AG04450 (cell line): ENCODE data around the gene GTF2H2C. TPM values are rescaled to one million over a fixed set of nuclear protein-coding genes. Genes with fewer than 3 reads are reported as not detected.

Experiments used
- CTCF ChIA-PET: fragments of 300-600, 350-600 bp; formaldehyde crosslinking; extraction: SDS; loops from one replicate; lab custom pipeline; 2022; ENCODE audit warnings: antibody characterized with exemption, inconsistent platforms; lab: Charles Lee
- POLR2A ChIA-PET: fragments of 350-600 bp; formaldehyde crosslinking; extraction: SDS; loops from one replicate; lab custom pipeline; 2021; ENCODE audit warnings: antibody characterized with exemption, inconsistent platforms; lab: Yijun Ruan, JAX
- DNase-seq: peaks from one replicate; pipeline ENCODE4 v3.0.0-alpha.2; 2011; ENCODE audit warnings: low read depth, low spot score
- H3K27ac ChIP-seq: one replicate; pipeline ENCODE4 v1.5.1; 2012; ENCODE audit warnings: low read depth, low read length, control low read depth
- H3K27me3 ChIP-seq: one replicate; pipeline ENCODE4 v1.6.0; 2012; ENCODE audit warnings: low read length; ENCODE audit not compliant: control insufficient read depth, insufficient read depth
- H3K4me3 ChIP-seq: 2 replicates; pipeline ENCODE4 v1.5.1; 2011; ENCODE audit warnings: mild to moderate bottlenecking, low read depth, low read length, control low read depth
- H3K9me3 ChIP-seq: 2 replicates; pipeline ENCODE4 v1.5.1; 2012; ENCODE audit warnings: low read length; ENCODE audit not compliant: control insufficient read depth, insufficient read depth
- polyA plus RNA-seq: library from polyadenylated mRNA; depleted of rRNA; stranded (reverse); fragments of >200 nt; gene quantifications from 2 replicates; pipeline ENCODE4 v1.2.3, GENCODE V29; 2011
- TF ChIP-seq, protein P1 (sequence below): IDR thresholded peaks from 2 replicates; pipeline ENCODE4 v1.5.1; 2011; ENCODE audit warnings: low read depth, low read length, control low read depth, inconsistent platforms

Gene GTF2H2C
- polyA plus RNA-seq, 1 experiment: 40.9 TPM

DNA sequence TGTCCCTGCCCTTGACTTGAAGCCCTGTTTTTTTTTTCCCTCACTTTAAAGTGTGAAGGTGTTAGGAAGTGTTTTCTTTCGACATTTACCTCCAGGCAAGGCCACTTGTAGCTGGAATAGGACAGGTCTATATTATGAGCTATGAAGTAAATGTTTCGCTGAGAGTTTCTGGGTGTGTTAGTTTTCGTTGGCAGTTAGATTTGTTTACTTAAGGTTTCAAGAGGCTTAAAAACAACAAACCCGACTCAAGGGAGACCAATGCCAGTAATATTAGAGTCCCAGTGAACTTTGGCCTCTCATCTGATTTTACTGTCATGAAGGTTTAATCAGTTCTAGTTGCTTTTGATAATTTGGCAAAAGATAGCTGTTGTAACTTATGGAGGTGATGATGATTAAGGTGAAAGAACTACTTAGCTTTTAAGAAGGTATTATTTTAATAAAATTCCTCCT is 42.2 kb upstream of the GTF2H2C start:
- DNase-seq: no peak
- Histone ChIP-seq H3K9me3 (no peaks in the 10 kb centered on the region), H3K27ac (no peak overlapping the region), H3K4me3 (no peak overlapping the region), H3K27me3 (no peaks in the 10 kb centered on the region)
- POLR2A ChIA-PET: no interaction called here
- TF ChIP-seq, protein P1, sequence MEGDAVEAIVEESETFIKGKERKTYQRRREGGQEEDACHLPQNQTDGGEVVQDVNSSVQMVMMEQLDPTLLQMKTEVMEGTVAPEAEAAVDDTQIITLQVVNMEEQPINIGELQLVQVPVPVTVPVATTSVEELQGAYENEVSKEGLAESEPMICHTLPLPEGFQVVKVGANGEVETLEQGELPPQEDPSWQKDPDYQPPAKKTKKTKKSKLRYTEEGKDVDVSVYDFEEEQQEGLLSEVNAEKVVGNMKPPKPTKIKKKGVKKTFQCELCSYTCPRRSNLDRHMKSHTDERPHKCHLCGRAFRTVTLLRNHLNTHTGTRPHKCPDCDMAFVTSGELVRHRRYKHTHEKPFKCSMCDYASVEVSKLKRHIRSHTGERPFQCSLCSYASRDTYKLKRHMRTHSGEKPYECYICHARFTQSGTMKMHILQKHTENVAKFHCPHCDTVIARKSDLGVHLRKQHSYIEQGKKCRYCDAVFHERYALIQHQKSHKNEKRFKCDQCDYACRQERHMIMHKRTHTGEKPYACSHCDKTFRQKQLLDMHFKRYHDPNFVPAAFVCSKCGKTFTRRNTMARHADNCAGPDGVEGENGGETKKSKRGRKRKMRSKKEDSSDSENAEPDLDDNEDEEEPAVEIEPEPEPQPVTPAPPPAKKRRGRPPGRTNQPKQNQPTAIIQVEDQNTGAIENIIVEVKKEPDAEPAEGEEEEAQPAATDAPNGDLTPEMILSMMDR: no peak
- CTCF ChIA-PET: interaction anchor here (0.7 to 1.0 kb wide), 2 partner anchors 12 to 184 kb away, joined by 3 read pairs; no protein-coding TSS in a partner anchor

DNA sequence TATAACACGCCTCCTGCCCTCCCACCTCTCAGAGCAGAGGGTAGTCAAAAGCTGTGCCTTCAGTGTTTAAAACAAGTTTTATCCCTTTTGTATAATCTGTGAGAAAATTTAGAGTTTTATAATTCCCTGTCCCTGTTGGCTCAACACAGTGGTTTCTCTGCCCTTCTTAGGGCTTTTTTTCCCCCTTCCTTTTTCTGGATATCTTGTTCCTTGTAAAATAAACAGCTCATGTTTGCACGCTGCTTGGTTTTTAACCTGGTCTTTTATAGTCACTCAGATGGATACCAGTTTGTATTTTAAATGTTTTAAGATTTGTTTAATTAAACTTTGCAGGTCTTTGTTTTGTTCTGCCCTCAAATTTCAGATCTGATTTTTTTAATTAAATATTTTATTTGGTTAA is 40.7 kb upstream of the GTF2H2C start:
- Histone ChIP-seq H3K9me3 (no peaks in the 10 kb centered on the region), H3K27ac (no peak overlapping the region), H3K4me3 (no peak overlapping the region), H3K27me3 (no peaks in the 10 kb centered on the region)
- POLR2A ChIA-PET: no interaction called here
- no peak for DNase-seq
- CTCF ChIA-PET: no interaction called here
- TF ChIP-seq, protein P1: no peak

DNA sequence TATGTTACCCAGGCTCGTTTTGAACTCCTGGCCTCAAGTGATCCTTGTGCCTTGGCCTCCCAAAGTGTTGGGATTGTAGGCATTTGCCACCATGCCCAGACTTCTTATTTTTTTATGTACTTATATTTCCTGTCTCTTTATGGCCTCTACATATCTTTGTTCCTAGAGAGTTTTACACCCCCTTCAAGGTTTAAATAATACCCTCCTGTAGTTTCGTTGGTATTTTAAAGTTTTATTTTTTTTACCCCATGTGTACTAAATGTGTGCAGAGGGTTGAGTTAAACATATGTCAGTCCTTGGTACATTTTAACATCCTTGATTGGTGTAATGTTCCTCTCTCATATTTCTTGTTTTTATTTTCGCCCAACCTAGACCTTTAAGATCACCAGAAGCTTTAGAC is 38.0 kb upstream of the GTF2H2C start:
- Histone ChIP-seq H3K9me3 (no peaks in the 10 kb centered on the region), H3K4me3 (no peak overlapping the region), H3K27me3 (peaks cover 3% of the 10 kb centered on the region), H3K27ac (no peak overlapping the region)
- POLR2A ChIA-PET: no interaction called here
- CTCF ChIA-PET: interaction anchor here (0.9 kb wide), 1 partner anchor 428 kb away, joined by 5 read pairs; the partner anchor contains the start of gene SLC30A5
- DNase-seq: no peak
- TF ChIP-seq, protein P1: no peak

DNA sequence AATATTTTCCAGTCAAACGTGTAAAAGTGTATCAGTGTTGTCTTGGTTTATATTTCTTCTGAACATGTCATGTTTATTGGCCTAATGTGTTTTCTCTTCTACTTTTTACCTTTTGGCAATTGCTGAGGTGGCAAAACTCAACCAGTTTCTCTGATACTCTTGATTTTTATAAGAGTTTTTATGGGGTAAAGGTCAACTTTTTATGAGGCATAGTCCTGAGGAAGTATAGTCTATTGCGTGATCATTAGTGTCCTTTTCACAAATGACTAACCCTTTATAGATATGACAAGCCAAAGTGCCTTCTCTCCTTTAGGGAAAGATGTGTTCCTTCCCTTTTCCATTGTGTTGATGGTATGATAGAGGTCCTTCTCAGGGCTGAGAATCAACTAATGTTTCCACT is 34.5 kb upstream of the GTF2H2C start:
- TF ChIP-seq, protein P1: no peak
- H3K27ac ChIP-seq: no peak overlapping the region
- no peak for DNase-seq
- no peaks in the 10 kb centered on the region for H3K9me3 ChIP-seq
- POLR2A ChIA-PET: no interaction called here
- CTCF ChIA-PET: no interaction called here
- peaks cover 12% of the 10 kb centered on the region for H3K27me3 ChIP-seq
- no peak overlapping the region for H3K4me3 ChIP-seq

DNA sequence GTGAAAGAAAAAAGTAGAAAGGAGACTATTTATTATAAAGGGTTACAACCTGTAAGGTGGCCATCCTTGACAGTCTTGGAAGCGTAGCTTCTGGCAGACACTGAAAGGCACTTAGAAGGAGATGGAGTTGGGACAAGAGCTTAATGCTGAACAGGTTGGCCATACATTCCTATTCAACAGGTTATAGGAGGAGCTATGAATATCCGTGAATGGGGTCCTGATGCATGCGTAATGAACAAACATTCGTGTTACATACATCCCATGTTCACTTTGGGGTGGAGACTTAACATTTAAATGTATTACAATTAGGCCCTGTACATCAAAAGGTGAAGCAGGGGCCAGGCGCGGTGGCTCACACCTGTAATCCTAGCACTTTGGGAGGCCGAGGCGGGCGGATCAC is 33.3 kb upstream of the GTF2H2C start:
- Histone ChIP-seq H3K27ac (no peak overlapping the region), H3K4me3 (no peak overlapping the region), H3K27me3 (peaks cover 16% of the 10 kb centered on the region), H3K9me3 (no peaks in the 10 kb centered on the region)
- TF ChIP-seq, protein P1: no peak
- no peak for DNase-seq
- POLR2A ChIA-PET: no interaction called here
- CTCF ChIA-PET: no interaction called here
